Measurements from ENCODE around the gene MAPK10. TPM values are rescaled to one million over a fixed set of nuclear protein-coding genes. Genes with fewer than 3 reads are reported as not detected.

Gene MAPK10
- total RNA-seq, 1 experiment from 2014 or later = 5.2 TPM

DNA sequence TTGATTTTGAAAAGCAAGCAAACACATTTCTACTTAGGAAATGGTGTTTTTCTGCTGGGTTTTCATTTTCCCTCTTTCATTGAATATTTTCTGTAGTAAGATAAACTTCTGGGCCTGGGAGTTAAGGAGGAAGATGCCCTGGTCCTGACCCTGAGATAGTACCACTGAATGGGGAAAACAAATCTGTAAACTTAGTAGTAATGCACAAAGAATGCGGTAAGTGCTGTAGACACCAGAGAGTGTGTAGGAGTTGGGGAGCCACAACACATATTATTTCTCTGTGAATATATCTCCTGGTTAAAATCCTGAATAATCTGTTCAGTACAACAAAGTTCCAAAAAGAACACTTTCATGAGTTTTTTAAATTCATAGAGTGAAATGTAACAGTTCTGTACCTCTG is 178.3 kb downstream of the MAPK10 start:
- ATAC-seq (no peak), DNase-seq (ENCODE audit: low spot score) (no peak)
- TF ChIP-seq, protein P1, sequence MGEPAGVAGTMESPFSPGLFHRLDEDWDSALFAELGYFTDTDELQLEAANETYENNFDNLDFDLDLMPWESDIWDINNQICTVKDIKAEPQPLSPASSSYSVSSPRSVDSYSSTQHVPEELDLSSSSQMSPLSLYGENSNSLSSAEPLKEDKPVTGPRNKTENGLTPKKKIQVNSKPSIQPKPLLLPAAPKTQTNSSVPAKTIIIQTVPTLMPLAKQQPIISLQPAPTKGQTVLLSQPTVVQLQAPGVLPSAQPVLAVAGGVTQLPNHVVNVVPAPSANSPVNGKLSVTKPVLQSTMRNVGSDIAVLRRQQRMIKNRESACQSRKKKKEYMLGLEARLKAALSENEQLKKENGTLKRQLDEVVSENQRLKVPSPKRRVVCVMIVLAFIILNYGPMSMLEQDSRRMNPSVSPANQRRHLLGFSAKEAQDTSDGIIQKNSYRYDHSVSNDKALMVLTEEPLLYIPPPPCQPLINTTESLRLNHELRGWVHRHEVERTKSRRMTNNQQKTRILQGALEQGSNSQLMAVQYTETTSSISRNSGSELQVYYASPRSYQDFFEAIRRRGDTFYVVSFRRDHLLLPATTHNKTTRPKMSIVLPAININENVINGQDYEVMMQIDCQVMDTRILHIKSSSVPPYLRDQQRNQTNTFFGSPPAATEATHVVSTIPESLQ (CRISPR knock-in tag; IDR thresholded peaks at IDR 0.05) = no peak
- TF ChIP-seq TEAD1 (CRISPR knock-in tag; IDR thresholded peaks at IDR 0.05) (no peak), GTF2I (CRISPR knock-in tag; conservative IDR thresholded peaks at IDR 0.05) (no peak), MYBL2 (CRISPR knock-in tag; IDR thresholded peaks at IDR 0.05) (no peak), ETV6 (CRISPR knock-in tag; IDR thresholded peaks at IDR 0.05) (no peak), JUN (CRISPR knock-in tag; IDR thresholded peaks at IDR 0.05) (no peak), NR3C1 (CRISPR knock-in tag; conservative IDR thresholded peaks at IDR 0.05; ENCODE audit: low read depth) (no peak), IRF2 (CRISPR knock-in tag; IDR thresholded peaks at IDR 0.05; ENCODE audit: borderline replicate concordance, low read depth) (no peak), NFATC4 (CRISPR knock-in tag; IDR thresholded peaks at IDR 0.05) (no peak)
- TF ChIP-seq, protein P2, sequence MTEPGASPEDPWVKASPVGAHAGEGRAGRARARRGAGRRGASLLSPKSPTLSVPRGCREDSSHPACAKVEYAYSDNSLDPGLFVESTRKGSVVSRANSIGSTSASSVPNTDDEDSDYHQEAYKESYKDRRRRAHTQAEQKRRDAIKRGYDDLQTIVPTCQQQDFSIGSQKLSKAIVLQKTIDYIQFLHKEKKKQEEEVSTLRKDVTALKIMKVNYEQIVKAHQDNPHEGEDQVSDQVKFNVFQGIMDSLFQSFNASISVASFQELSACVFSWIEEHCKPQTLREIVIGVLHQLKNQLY (CRISPR knock-in tag; IDR thresholded peaks at IDR 0.05) = no peak
- TF ChIP-seq, protein P3, sequence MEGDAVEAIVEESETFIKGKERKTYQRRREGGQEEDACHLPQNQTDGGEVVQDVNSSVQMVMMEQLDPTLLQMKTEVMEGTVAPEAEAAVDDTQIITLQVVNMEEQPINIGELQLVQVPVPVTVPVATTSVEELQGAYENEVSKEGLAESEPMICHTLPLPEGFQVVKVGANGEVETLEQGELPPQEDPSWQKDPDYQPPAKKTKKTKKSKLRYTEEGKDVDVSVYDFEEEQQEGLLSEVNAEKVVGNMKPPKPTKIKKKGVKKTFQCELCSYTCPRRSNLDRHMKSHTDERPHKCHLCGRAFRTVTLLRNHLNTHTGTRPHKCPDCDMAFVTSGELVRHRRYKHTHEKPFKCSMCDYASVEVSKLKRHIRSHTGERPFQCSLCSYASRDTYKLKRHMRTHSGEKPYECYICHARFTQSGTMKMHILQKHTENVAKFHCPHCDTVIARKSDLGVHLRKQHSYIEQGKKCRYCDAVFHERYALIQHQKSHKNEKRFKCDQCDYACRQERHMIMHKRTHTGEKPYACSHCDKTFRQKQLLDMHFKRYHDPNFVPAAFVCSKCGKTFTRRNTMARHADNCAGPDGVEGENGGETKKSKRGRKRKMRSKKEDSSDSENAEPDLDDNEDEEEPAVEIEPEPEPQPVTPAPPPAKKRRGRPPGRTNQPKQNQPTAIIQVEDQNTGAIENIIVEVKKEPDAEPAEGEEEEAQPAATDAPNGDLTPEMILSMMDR (IDR thresholded peaks at IDR 0.05) = no peak
- TF ChIP-seq, protein P4, sequence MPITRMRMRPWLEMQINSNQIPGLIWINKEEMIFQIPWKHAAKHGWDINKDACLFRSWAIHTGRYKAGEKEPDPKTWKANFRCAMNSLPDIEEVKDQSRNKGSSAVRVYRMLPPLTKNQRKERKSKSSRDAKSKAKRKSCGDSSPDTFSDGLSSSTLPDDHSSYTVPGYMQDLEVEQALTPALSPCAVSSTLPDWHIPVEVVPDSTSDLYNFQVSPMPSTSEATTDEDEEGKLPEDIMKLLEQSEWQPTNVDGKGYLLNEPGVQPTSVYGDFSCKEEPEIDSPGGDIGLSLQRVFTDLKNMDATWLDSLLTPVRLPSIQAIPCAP (CRISPR knock-in tag; IDR thresholded peaks at IDR 0.05) = no peak
- TF ChIP-seq, protein P5, sequence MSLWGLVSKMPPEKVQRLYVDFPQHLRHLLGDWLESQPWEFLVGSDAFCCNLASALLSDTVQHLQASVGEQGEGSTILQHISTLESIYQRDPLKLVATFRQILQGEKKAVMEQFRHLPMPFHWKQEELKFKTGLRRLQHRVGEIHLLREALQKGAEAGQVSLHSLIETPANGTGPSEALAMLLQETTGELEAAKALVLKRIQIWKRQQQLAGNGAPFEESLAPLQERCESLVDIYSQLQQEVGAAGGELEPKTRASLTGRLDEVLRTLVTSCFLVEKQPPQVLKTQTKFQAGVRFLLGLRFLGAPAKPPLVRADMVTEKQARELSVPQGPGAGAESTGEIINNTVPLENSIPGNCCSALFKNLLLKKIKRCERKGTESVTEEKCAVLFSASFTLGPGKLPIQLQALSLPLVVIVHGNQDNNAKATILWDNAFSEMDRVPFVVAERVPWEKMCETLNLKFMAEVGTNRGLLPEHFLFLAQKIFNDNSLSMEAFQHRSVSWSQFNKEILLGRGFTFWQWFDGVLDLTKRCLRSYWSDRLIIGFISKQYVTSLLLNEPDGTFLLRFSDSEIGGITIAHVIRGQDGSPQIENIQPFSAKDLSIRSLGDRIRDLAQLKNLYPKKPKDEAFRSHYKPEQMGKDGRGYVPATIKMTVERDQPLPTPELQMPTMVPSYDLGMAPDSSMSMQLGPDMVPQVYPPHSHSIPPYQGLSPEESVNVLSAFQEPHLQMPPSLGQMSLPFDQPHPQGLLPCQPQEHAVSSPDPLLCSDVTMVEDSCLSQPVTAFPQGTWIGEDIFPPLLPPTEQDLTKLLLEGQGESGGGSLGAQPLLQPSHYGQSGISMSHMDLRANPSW (CRISPR knock-in tag; conservative IDR thresholded peaks at IDR 0.05; ENCODE audit: low read depth) = no peak
- TF ChIP-seq, protein P6, sequence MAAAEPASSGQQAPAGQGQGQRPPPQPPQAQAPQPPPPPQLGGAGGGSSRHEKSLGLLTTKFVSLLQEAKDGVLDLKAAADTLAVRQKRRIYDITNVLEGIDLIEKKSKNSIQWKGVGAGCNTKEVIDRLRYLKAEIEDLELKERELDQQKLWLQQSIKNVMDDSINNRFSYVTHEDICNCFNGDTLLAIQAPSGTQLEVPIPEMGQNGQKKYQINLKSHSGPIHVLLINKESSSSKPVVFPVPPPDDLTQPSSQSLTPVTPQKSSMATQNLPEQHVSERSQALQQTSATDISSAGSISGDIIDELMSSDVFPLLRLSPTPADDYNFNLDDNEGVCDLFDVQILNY (CRISPR knock-in tag; IDR thresholded peaks at IDR 0.05) = no peak
- TF ChIP-seq, protein P7, sequence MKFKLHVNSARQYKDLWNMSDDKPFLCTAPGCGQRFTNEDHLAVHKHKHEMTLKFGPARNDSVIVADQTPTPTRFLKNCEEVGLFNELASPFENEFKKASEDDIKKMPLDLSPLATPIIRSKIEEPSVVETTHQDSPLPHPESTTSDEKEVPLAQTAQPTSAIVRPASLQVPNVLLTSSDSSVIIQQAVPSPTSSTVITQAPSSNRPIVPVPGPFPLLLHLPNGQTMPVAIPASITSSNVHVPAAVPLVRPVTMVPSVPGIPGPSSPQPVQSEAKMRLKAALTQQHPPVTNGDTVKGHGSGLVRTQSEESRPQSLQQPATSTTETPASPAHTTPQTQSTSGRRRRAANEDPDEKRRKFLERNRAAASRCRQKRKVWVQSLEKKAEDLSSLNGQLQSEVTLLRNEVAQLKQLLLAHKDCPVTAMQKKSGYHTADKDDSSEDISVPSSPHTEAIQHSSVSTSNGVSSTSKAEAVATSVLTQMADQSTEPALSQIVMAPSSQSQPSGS (CRISPR knock-in tag; IDR thresholded peaks at IDR 0.05; ENCODE audit: borderline replicate concordance, low read depth) = no peak
- TF ChIP-seq, protein P8, sequence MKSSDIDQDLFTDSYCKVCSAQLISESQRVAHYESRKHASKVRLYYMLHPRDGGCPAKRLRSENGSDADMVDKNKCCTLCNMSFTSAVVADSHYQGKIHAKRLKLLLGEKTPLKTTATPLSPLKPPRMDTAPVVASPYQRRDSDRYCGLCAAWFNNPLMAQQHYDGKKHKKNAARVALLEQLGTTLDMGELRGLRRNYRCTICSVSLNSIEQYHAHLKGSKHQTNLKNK (CRISPR knock-in tag; IDR thresholded peaks at IDR 0.05) = no peak
- Mint-ChIP-seq H3K36me3 (no peaks in the 10 kb centered on the region), H3K4me1 (peaks cover 6% of the 10 kb centered on the region), H3K27ac (no peak overlapping the region), H3K4me3 (no peak overlapping the region), H3K27me3 (ENCODE audit: low read depth) (no peaks in the 10 kb centered on the region; the same call in 1 of the 2 replicates), H3K9me3 (peaks cover 14% of the 10 kb centered on the region)
- ChIA-PET POLR2A (no interaction called here), CTCF (no interaction called here)

All from WTC11 (cell line).